SH-SY5Y (cell line): ENCODE measurements around the gene PDE1C.

Source experiments
- GATA2 ChIP-seq: IDR thresholded peaks from 2 replicates; pipeline ENCODE4 v1.6.1; 2011; ENCODE audit warnings: mild to moderate bottlenecking, low read depth, low read length
- GATA3 ChIP-seq: IDR thresholded peaks from 2 replicates; pipeline ENCODE4 v1.6.1; 2011; ENCODE audit warnings: low read depth, mild to moderate bottlenecking, low read length, moderate library complexity

GRCh38 chr7:31896925-31897324 is 173.3 kb downstream of the PDE1C start:
- TF ChIP-seq GATA2 (no peak), GATA3 (no peak)
